ENCODE data around the gene PRRT4.
A peak's percentile ranks its signal among the peaks of the same experiment; 100 is the strongest.

The PRRT4 gene

DNA sequence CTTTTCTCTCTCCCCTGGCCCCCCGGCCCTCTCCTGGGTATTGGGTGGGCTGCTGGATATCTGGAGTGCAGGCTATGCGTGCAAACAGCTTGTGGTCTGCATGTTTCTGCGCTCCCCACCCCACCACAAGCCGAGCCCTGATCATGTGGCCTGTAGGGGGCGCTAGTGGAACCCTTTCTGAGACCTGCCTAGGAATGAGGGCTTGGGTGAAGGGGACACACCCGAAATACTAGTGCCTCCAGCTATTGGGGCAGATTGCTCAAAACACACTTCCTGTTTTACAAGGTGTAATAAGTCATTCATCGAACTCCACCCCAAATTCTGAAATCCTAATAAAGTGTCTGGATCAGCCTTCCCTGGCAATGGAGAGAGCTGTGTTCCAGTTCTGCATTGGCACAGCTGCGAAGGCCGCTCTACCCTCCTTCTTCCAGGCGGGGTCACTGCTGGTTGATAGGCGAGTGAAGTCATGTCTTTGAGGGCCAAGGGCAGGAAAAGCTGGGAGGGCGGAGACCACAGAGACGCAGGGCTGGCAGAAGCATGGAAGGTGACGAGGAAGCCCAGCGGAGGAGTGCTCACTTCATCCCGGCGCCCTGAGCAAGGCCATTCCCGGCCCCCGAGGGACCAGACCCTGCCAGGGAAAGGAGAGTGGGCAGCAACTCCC, 19.8 kb upstream of the PRRT4 start:
- no peak overlapping the region for H3K4me3 ChIP-seq (replicated peaks; ENCODE audit: low read depth, low read length)
- H3K36me3 ChIP-seq (ENCODE audit: control insufficient read depth, insufficient read depth, low read length): no peaks in the 10 kb centered on the region
- DNase-seq (ENCODE audit: extremely low read depth, insufficient read length): no peak
- H3K27me3 ChIP-seq (replicated peaks; ENCODE audit: control insufficient read depth, insufficient read depth, low read length): no peaks in the 10 kb centered on the region; the same call in 1 of the 2 replicates
- TF ChIP-seq, protein P1, sequence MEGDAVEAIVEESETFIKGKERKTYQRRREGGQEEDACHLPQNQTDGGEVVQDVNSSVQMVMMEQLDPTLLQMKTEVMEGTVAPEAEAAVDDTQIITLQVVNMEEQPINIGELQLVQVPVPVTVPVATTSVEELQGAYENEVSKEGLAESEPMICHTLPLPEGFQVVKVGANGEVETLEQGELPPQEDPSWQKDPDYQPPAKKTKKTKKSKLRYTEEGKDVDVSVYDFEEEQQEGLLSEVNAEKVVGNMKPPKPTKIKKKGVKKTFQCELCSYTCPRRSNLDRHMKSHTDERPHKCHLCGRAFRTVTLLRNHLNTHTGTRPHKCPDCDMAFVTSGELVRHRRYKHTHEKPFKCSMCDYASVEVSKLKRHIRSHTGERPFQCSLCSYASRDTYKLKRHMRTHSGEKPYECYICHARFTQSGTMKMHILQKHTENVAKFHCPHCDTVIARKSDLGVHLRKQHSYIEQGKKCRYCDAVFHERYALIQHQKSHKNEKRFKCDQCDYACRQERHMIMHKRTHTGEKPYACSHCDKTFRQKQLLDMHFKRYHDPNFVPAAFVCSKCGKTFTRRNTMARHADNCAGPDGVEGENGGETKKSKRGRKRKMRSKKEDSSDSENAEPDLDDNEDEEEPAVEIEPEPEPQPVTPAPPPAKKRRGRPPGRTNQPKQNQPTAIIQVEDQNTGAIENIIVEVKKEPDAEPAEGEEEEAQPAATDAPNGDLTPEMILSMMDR (IDR thresholded peaks at IDR 0.05; ENCODE audit: insufficient read depth, low read length, poor library complexity, severe bottlenecking): peak; percentile 63

DNA sequence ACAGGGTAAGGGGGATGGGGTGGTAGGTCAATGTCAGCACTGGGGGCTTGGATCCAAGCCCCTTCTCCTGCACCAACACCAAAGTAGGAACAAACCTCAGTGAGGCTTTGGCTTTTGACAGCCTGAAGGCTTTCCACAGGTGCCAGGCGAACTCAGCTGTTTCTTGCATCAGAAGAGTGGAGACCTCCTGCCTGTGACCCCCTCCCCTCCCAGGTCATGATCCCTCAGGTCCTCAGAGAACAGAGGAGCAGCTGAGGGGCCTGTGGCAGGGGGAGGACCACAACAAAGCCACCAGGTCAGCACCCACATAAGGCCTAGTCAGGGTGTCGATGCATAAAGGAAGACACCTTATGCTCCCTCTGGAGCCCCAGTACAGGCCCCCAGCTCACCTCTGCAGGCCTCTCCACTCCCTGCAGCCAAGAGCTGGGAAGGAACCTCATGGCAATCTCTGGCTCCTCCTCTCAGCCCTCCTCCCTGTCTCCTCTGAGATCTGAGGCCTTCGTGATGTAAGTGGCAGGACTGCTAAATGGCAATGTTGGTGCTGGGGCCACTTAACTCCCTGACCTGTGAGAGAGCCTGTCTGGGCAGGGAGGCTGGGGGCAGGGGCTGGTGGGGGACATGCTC, 19.1 kb upstream of the PRRT4 start:
- Histone ChIP-seq H3K27me3 (replicated peaks; ENCODE audit: control insufficient read depth, insufficient read depth, low read length) (no peaks in the 10 kb centered on the region; the same call in 1 of the 2 replicates), H3K36me3 (ENCODE audit: control insufficient read depth, insufficient read depth, low read length) (no peaks in the 10 kb centered on the region), H3K4me3 (replicated peaks; ENCODE audit: low read depth, low read length) (no peak overlapping the region)
- TF ChIP-seq, protein P1 (IDR thresholded peaks at IDR 0.05; ENCODE audit: insufficient read depth, low read length, poor library complexity, severe bottlenecking): no peak
- DNase-seq (ENCODE audit: extremely low read depth, insufficient read length): no peak

DNA sequence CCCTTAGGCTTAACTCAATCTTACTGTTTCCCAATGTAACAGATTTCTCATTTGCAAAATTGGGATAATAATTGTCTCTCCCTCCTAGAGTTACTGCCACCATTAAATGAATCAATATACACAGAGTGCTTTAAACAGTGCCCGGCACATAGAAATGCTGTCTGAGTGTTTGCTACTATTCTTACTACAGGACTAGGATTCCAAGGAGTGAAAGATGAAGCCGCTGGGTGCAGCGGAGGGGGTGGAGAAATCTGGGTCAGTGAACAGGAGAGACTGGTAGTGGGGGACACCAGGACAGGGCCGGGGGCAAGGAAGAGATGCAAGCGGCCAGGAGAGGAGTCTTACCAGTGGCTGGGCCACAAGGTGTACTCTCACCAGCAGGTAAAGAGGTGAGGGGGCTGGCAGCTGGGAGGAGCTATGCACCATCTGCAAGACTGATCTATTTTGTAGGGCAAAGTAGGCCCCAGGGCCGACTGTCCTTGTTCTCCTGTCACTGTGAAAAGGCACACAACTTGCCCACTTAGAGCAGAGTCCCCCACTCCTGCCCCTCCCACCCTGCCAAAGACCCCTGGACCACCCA, 18.5 kb upstream of the PRRT4 start:
- no peak for DNase-seq (ENCODE audit: extremely low read depth, insufficient read length)
- Histone ChIP-seq H3K36me3 (ENCODE audit: control insufficient read depth, insufficient read depth, low read length) (no peaks in the 10 kb centered on the region), H3K27me3 (replicated peaks; ENCODE audit: control insufficient read depth, insufficient read depth, low read length) (no peaks in the 10 kb centered on the region; the same call in 1 of the 2 replicates), H3K4me3 (replicated peaks; ENCODE audit: low read depth, low read length) (no peak overlapping the region)
- TF ChIP-seq, protein P1 (IDR thresholded peaks at IDR 0.05; ENCODE audit: insufficient read depth, low read length, poor library complexity, severe bottlenecking): no peak

DNA sequence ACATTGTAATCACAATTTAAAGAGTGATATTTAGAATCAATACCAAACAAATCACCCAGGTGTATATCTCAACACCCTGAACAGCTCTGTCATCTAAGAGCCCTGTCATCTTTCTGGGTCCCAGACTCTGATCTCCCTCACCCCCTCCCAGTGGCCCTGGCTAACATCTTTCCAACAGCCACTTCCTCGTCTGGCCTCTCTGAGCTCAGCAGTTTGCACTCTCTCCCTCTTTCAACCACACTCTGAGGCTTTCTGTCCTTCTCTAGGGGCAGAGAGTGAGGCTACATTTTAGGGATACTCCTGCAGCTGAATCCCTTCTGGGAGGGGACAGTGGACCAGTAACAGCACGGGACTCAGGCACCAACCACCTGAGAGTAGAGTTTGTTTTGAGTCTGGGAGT, 17.1 kb upstream of the PRRT4 start:
- Histone ChIP-seq H3K4me3 (replicated peaks; ENCODE audit: low read depth, low read length) (no peak overlapping the region), H3K27me3 (replicated peaks; ENCODE audit: control insufficient read depth, insufficient read depth, low read length) (no peaks in the 10 kb centered on the region; the same call in 1 of the 2 replicates), H3K36me3 (ENCODE audit: control insufficient read depth, insufficient read depth, low read length) (no peaks in the 10 kb centered on the region)
- TF ChIP-seq, protein P1 (IDR thresholded peaks at IDR 0.05; ENCODE audit: insufficient read depth, low read length, poor library complexity, severe bottlenecking): no peak
- no peak for DNase-seq (ENCODE audit: extremely low read depth, insufficient read length)

DNA sequence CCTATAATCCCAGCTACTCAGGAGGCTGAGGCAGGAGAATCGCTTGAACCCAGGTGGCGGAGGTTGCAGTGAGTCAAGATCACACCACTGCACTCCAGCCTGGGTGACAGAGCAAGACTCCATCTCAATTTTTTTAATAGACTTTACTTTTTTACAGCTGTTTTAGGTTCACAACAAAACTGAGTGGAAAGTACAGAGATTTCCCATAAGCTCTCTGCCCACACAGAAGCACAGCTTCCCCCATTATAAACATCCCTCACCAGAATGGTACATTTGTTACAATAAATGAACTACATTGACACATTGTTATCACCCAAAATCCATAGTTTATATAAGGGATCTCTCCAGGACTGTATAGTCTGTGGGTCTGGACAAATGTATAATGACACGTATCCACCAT, 14.6 kb upstream of the PRRT4 start:
- Histone ChIP-seq H3K4me3 (replicated peaks; ENCODE audit: low read depth, low read length) (no peak overlapping the region), H3K36me3 (ENCODE audit: control insufficient read depth, insufficient read depth, low read length) (no peaks in the 10 kb centered on the region), H3K27me3 (replicated peaks; ENCODE audit: control insufficient read depth, insufficient read depth, low read length) (no peaks in the 10 kb centered on the region; the same call in 1 of the 2 replicates)
- TF ChIP-seq, protein P1 (IDR thresholded peaks at IDR 0.05; ENCODE audit: insufficient read depth, low read length, poor library complexity, severe bottlenecking): no peak
- no peak for DNase-seq (ENCODE audit: extremely low read depth, insufficient read length)

Data from GM06990 (cell line).